Astrocyte of the spinal cord (primary cell): Measurements from ENCODE around the gene CAV3.

Source experiments
- DNase-seq: peaks from one replicate; pipeline ENCODE4 v3.0.0; 2011; ENCODE audit warnings: low read depth, low spot score
- H3K4me3 ChIP-seq: 2 replicates; pipeline ENCODE4 v1.5.1; 2011; ENCODE audit warnings: low read depth, mild to moderate bottlenecking, low read length, moderate library complexity
- CTCF ChIP-seq: IDR thresholded peaks from 2 replicates; pipeline ENCODE4 v1.5.1; 2012; ENCODE audit warnings: low read depth, mild to moderate bottlenecking, low read length, inconsistent platforms
- in situ Hi-C: cut with HindIII; loops from 2 replicates; pipeline ENCODE4 v1.10.0; 2017; ENCODE audit warnings: low sequenced_read_pairs

CAV3 gene

DNA sequence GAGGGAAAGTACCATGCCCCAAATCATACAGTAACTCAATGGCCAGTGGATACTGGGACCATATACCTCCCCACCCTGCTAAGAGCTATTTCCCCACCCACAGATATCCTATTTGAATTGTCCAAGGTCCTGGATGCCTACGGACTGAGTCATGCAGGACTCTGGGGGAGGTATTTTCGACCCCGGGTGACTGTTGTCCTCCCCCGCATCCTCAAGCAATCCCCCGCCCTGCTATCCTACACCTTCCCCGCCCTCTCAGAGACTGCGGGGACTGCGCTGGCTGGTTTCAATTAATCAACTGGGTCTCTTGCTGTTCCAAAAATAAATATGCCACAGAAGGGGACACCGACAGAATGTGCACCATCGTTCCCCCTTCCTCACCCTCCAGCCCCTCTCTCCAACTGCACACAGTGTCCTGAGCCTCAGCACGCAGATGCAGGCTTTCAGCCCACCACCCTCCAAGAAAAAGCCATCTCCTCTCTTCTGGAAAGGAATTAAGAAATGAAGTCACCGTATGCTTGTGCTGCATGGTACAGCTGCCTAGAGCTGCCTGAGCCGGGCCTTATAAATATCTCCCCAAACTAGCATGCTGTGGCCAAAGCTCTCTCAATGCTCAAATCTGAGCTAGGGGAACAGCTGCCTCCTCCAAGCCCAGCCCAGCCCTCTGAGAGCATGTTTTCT, 8.1 kb downstream of the CAV3 start:
- in situ Hi-C loops: no loop called here
- peak; percentile 82 for DNase-seq
- peak overlapping the region; percentile 8 for H3K4me3 ChIP-seq
- TF ChIP-seq CTCF: no peak

GRCh38 chr3:8743021-8743601, 9.5 kb downstream of the CAV3 start:
- in situ Hi-C loops: no loop called here
- no peak for TF ChIP-seq CTCF
- H3K4me3 ChIP-seq: no peak overlapping the region
- DNase-seq: peak; percentile 36

GRCh38 chr3:8743911-8744310, 10.3 kb downstream of the CAV3 start:
- DNase-seq: no peak
- in situ Hi-C loops: no loop called here
- no peak for TF ChIP-seq CTCF
- no peak overlapping the region for H3K4me3 ChIP-seq

- in situ Hi-C loops: no loop called here
- no peak for DNase-seq
- H3K4me3 ChIP-seq: no peak overlapping the region
- TF ChIP-seq CTCF: no peak
These were observed 12.2 kb downstream of the CAV3 start for GRCh38 chr3:8745619-8746370.

DNA sequence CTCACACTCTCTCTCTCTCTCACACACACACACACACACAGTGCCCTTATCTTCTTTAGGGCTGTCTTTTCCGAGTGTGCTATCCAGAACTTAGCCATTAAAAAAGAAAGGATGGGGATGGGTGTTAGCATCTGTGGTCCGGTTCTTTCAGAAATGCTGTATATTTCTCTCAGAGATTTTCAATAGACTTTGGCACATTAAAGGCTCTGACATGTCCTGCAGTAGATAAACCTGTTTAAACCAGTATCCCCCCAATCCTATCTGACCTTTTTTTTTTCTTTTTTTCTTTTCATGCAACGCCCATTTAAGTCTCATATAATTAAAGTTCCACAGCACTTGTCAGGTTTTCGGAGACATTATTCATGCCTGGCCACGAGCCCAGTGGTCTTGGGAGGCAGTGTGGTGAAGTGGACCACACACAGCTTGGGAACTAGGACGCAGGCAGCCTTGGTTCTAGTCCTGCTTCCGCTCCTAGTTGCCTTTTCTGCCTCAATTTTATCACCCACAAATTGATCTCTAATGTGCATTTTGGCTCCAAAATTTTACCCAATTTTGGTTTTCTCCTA, 13.3 kb downstream of the CAV3 start:
- H3K4me3 ChIP-seq: no peak overlapping the region
- in situ Hi-C loops: no loop called here
- no peak for DNase-seq
- no peak for TF ChIP-seq CTCF

DNA sequence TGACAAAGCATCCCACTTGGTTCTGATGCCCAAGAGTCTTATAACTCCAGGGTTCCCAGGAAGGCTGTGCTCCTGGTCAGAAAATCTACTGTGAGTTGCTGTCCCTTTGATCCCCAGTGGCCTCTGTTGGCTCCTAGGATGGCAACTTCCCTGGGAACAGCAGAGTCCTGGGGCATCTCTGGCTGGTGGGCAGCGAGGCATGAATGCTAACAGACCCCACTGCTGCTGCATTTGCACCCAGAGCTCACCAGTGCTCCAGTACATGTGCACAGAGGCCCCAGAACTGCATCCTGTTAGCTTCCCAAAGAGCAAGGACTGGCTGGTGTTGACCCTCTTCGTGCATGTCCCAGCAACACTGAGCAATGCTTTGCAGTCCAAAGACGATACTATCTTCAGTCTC, 15.7 kb downstream of the CAV3 start:
- no peak for TF ChIP-seq CTCF
- no peak overlapping the region for H3K4me3 ChIP-seq
- DNase-seq: no peak
- in situ Hi-C loops: no loop called here
